ENCODE measurements around the gene ECSCR.

GRCh38 chr5:139473565-139473964 lies 11.0 kb upstream of the ECSCR start:
- TF ChIP-seq POLR2A (IDR thresholded peaks at IDR 0.05) (no peak), CTCF (IDR thresholded peaks at IDR 0.05) (no peak)

All from tibial nerve (tissue), 3 donors.